ENCODE data around the gene METTL1. TPM values are rescaled to one million over a fixed set of nuclear protein-coding genes. Genes with fewer than 3 reads are reported as not detected.
"Not testable (repeated sequence)": the region's sequence is repeated elsewhere in the genome, so short reads cannot be mapped to it uniquely, and the experiment has no call there.

Gene METTL1
- total RNA-seq = 10 to 100 TPM; 11.2 to 39.3 (median 15.2) TPM

DNA sequence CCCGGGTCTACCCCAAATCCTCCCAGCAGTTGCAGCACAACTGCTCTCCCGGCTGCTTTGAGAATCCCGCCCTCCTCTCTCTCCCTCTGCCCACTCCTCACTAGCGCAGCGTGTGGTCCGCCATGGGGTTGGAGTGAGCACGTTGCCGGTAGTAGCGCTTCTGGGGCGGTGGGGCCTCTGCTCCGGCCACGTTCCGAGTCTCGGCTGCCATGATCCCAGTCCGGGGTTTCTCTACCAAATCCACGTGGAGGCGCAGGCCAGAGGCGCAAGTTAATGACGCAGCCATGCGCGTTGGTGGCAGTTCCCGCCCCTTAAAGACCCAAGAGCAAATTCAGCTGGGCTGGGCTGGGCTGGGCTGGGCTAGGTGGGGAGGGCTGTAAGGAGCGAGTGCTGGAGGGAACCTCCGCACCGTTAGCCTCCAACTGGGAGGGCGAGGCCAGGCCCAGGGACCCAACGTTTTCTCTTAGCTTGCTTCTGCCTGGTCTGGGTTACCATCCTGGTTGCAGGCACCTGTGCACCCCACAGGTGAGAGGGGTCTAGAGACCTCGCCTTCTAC is at the start of gene METTL1:
TSS of gene METTL1 (minus strand) at position 233 of the 556 bp plus-strand sequence. CDS start at position 211, 22 bp downstream.
- DNase-seq (ENCODE audit: low spot score) (peak; percentile 92), ATAC-seq (ENCODE audit: low FRiP score) (peak; percentile 93)
- TF ChIP-seq CTCF (IDR thresholded peaks at IDR 0.05) = no peak

DNA sequence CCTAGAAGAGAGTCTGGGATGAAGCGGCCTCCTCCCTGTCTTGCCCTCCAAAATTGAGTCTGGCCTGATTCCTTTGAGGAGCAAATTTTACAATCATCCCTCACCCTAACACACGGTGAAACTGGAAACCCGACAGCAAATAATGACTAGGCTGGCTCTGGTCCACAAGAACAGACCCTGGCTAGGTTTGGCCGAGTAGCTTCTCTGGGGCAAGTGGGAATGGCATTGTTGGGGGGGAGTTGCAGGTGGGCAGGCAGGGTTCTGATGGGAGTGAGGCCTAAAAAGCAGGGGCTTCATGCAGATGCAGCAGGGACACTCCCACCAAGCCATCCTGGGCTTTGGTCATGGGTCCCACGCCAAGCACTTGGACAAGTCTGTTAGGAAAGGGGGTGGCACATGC is 49.1 kb upstream of the METTL1 start:
- not testable (repeated sequence) for DNase-seq (ENCODE audit: low spot score)

GRCh38 chr12:57820119-57820518 is 48.2 kb upstream of the METTL1 start:
- not testable (repeated sequence) for ATAC-seq (ENCODE audit: low FRiP score); DNase-seq (ENCODE audit: low spot score)

More for the DNA sequence above, 49.1 kb upstream of the METTL1 start:
- not testable (repeated sequence) for ATAC-seq (ENCODE audit: low FRiP score)

DNA sequence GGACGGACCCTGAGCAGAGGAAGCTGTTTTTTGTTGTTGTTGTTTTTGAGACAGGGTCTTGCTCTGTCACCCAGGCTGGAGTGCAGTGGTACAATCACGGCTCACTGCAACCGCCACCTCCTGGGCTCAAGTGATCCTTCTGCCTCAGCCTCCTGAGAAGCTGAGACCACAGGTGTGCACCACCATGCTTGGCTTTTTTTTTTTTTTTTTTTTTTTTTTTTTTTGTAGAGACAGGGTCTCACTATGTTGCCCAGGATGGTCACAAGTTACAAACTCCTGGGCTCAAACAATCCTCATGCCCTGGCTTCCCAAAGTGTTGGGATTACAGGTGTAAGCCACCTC is 46.1 kb upstream of the METTL1 start:
- DNase-seq (ENCODE audit: low spot score); ATAC-seq (ENCODE audit: low FRiP score): not testable (repeated sequence)

GRCh38 chr12:57817261-57817989 is 45.5 kb upstream of the METTL1 start:
- TF ChIP-seq CTCF (IDR thresholded peaks at IDR 0.05) = no peak
- DNase-seq (ENCODE audit: low spot score) = no peak
- no peak for ATAC-seq (ENCODE audit: low FRiP score)

DNA sequence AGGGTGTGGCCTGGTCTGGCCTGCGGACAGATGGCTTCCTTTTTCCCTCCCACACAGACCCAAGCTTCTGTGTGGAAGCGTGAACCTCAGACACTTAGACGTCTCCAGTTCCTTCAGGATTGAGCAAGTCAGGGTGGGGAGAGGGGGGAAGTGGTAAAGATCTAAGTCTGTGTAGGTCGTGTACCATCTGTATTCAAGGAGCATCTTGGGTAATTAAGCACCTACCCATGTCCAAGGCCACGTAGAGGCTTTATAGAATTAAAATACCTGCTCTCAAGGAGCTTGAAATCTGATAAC is 44.9 kb upstream of the METTL1 start:
- DNase-seq (ENCODE audit: low spot score) (no peak), ATAC-seq (ENCODE audit: low FRiP score) (no peak)
- TF ChIP-seq CTCF (IDR thresholded peaks at IDR 0.05) = no peak

DNA sequence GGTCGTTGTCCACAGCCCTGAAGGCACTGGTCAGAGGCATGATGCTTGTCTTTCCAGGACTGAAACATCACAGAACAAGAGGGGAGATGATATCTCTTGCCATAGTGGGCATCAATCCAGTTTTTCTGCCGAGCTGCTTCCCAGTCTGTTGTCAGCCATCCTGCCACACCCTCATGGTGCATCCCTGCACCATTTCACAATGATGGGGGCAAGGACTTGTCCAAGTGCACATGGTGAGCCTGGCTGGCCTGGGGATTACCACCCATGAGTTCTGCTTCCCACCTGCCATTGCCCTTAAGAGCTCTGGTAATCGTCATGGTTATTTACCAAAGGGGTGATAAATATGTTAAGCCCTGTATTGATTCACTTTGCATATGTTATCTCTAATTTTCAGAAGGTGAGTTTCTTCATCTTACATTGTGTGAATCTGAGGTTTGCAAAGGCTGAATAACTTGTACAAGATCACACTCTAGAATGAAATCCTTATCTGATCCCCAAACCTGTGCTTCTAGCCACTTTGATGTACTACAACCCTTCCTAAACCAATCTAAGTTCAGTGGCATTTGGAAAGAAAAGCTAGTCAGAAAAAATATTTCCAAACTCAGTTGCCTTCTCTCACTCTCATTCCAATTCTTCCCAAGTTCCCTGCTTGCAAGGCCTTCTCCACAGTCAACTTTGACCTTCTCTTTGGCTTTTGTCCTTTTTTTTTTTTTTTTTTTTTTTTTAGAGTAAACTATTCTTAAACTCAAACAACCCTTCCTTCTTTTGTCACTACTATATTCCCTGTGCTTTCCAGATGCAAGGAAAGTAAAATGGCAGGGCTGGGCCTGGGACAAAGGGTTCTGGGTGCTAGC is 44.3 kb upstream of the METTL1 start:
- no peak for TF ChIP-seq CTCF (IDR thresholded peaks at IDR 0.05)
- ATAC-seq (ENCODE audit: low FRiP score) (no peak), DNase-seq (ENCODE audit: low spot score) (no peak)

DNA sequence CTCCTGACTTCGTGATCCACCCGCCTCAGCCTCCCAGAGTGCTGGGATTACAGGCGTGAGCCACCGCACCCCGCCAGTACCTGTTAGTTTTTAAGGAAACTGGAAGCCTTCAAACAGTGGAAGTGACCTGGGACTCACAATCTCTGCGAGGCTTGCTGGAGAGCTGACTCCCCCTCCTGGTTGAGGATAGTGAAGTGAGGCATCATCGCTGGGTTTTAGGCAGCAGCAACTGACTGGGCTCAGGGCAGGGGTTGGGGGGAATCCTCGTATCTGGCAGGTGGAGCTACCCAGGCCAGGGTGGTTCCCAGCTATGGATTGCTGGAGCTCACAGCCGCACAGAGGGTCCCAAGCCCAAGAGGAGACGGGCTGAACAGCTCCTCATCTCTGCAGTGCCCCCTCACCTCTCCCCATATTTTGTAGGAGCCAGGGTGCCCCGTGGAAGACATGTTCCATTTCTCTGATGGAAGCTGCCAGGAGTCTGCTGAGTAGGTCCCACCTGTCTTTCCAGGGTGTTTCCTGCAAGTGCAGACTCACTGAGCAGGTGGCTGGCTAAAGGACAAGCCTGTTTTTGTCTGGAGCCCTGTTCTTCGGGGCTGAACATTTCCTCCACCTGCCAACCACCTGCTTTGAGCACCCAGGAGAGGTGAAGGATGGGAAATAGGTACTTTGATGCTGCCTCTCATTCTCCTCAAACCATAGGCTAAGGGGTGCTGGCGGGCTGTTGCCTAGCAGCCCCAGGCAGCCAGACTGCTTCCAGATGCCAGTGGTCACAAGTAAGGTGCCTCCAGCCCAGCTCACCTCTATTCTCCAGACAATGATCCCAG is 43.5 kb upstream of the METTL1 start:
- no peak for TF ChIP-seq CTCF (IDR thresholded peaks at IDR 0.05)

More for the DNA sequence above, 43.5 kb upstream of the METTL1 start:
- no peak for DNase-seq (ENCODE audit: low spot score)
- no peak for ATAC-seq (ENCODE audit: low FRiP score)

Measured in omental fat pad (tissue), 4 donors.